Skeletal muscle cell (primary cell): ENCODE data around the gene TMCO4.

ENCODE experiments used
- DNase-seq: peaks from one replicate; pipeline ENCODE4 v3.0.0-alpha.2; 2010; ENCODE audit warnings: low read depth
- H3K4me3 ChIP-seq: 2 replicates; pipeline ENCODE4 v1.5.1; 2011; ENCODE audit warnings: low read depth, mild to moderate bottlenecking, control low read depth, low read length, moderate library complexity

Gene TMCO4

GRCh38 chr1:19731311-19731821 is 68.3 kb downstream of the TMCO4 start:
- H3K4me3 ChIP-seq, result no peak overlapping the region
- DNase-seq, result no peak

- no peak for DNase-seq
- H3K4me3 ChIP-seq, result no peak overlapping the region
These were observed 68.9 kb downstream of the TMCO4 start for GRCh38 chr1:19730793-19731192.

- no peak for DNase-seq
- no peak overlapping the region for H3K4me3 ChIP-seq
These were observed 69.5 kb downstream of the TMCO4 start for GRCh38 chr1:19730232-19730631.

DNA sequence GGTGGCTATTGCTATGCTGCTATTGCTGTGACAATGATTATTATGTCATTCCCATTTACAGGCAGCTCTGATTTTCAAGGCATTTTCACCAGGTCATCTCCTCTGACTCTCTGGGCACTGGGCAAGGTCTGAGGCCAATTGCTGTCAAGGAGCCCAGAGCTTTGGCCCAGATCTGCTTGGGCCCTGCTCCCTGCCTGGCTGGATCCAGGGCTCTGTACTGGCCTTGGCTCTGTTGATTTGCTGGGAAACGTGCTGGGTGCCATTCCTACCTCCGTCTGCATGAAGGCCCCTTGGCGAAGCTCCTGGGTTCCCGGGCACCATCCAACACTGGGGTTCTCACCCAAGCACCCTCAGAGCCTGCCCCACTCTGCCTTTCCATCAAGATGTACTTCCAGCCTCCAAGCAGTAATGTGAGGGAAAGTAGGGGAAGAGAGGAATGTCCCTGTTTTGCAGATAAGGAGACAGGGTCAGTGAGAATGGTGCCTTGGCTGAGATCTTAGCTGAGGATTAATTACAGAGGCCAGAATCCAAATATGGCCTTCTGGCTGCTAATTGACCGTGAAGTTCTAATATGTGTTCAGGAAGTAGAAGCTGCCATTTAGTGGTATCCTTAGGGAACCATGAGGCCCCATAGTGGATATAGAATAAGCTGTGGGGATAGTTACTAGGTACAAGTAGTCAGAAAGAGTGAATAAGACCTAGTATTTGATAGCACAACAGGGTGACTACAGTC is 71.1 kb downstream of the TMCO4 start:
- no peak for DNase-seq
- H3K4me3 ChIP-seq, result no peak overlapping the region

- no peak for DNase-seq
- H3K4me3 ChIP-seq, result no peak overlapping the region
These were observed 74.1 kb downstream of the TMCO4 start for GRCh38 chr1:19725606-19726005.

DNA sequence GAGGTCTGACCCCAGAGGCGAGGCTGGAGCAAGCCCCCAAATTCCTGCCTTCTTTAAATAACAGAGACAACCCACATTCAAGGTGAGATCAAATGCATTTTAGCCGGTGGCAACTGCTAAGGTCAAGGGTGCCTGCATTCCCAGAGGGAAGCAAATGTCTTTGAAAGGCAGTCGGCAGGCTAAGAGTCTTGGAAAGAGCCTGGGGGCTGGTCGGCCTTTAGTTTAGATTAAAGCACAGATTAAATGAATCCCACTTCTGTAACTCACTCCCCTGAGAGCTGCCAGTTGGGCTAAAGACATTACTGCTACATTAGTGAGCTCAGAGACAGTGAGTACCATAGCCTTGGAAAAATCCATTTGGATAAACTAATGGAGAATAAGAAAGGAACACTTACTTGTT is 75.8 kb downstream of the TMCO4 start:
- no peak for DNase-seq

DNA sequence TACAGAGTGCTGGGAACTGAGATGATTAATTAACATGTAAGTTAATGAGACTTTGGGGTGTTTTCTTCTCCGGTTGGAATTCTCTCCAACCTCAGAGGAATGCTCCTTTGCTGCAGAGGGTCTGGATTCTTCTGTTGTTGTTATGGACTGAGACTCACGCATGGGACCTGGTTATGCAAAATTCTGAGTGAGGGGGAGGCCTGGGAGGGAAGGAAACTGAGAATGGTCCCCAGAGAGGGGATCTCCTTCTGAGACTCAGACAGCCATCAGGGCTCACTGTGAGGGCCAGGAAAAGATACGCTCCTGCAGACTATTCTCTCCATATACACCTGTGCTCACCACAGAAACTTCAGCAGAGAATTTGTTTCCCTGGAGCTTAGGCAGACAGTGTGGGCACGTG is 78.7 kb downstream of the TMCO4 start:
- DNase-seq, result no peak
- H3K4me3 ChIP-seq, result no peak overlapping the region

More for the DNA sequence above, 75.8 kb downstream of the TMCO4 start:
- H3K4me3 ChIP-seq, result no peak overlapping the region

DNA sequence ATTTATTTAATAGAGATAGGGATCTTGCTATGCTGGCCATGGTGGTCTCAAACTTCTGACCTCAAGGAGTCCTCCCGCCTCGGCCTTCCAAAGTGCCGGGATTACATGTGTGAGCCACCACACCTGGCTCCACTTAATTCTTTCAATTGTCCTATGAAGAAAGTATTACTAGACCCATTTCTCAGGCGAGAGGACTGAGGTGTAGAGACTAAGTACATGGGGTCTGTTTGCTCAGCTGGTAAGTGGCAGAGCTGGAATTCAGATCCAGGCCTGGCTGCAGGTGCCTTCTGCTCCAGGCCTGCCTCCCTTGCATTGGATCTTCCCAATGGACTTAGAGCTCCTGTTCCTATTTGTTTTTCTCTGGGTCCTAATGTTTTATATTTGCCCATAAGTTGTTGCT is 79.5 kb downstream of the TMCO4 start:
- H3K4me3 ChIP-seq, result no peak overlapping the region
- DNase-seq, result no peak

DNA sequence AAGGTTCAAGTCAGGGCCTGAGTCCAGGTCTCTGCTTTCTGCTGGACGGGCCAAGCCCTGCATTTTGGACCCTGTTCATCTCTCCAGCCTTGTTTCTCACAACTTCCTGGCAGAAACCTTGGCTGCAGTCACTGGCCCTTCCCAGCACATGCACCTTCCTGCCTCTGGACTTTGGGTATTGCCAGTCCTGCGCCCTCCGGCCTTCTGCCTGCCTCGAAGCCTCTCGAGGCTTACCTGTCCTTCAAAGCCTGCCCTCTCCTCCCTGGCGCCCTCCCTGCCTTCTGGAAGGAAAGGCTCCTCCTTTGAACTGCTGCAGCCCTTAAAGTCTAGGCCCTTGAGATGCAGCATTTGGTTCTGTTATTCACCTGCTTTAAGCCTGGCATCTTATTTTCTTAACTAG is 82.2 kb downstream of the TMCO4 start:
- DNase-seq, result no peak

DNA sequence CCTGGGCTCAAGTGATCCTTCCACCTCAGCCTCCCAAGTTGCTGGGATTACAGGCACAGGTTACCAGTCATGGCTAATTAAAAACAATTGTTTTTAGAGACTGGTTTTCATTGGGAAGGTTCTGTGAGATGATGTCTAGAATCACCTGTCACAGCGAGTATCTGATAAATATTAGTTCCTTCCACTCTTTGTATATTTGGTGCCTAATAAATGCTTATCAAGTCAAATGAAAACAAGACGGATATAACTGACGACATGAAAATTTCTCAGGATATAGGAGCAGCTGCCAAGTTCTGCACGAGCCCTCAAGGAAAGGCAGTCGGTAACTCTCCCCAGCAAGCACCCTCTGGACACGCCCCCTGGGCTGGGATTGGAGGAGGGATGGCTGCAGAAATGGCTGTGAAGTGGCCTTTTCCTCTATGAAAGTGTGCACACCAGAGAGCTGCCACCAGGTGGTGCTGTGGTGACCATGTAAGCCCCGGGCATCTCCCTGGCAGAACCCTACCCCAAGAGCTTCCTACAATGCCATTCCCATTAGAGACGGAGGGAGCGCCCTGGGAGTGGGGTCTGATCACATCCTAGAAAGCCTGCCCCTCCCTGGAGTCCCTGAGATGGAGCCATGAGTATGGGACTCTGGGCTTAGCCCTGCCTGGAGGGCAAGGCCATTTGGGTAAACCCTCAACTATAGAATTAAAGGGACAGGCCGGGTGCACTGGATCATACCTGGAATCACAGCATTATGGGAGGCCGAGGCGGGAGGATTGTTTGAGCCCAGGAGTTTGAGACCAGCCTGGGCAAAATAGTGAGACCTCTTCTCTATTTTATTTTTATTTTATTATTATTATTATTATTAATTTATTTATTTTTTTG is 84.1 kb downstream of the TMCO4 start:
- peak; percentile 69 for DNase-seq
- no peak overlapping the region for H3K4me3 ChIP-seq

More for the DNA sequence above, 82.2 kb downstream of the TMCO4 start:
- H3K4me3 ChIP-seq, result no peak overlapping the region

DNA sequence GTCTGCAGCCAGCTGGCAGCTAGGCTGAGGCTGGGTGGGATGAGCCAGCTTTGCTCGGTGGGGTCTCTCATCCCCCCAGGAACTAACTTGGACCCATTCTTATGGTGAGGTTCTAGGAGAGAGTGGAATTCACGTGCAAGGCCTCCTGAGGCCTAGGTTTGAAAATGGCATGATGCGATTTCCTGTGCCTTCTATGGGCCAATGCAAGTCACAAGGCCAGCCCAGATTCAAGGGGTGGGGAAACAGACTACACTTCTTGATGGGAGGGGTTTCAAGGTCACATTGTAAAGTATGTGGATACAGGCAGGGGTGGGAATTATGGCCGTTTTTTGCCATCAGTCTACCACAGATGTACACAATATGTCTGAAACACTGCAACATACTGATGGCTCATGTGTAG is 86.8 kb downstream of the TMCO4 start:
- no peak overlapping the region for H3K4me3 ChIP-seq
- DNase-seq, result no peak

DNA sequence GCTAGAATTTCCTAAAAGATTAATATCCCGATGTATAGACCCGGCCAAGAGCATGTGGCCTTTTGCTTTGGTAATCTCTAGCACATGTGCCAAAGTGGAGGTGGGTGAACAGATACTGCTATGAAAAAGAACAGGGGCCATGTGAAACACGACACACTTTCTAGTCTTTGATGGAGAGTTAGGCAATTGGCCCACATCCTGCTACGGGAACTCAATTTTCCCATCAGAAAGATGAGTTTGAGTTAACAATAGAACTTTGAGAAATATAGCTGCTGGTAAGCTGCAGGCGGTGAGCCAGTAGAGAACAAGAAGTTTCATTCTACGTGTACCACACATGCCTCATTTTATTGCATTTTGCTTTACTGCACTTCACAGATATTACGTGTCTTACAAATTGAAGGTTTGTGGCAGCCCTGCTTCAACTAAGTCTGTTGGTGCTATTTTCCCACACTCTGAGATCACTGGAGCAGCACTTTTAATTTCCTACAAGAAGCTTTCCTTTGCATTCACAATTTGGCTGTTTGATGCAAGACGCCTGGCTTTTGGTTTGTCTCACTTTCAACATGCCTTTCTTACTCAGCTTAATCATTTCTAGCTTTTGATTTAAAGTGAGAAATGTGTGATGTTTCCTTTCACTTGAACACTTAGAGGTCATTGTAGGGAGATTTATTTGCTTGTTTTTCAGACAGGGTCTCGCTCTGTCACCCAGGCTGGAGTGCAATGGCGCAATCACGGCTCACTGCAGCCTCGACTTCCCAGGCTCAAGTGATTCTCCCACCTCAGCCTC is 88.7 kb downstream of the TMCO4 start:
- no peak overlapping the region for H3K4me3 ChIP-seq
- DNase-seq, result peak; percentile 29

DNA sequence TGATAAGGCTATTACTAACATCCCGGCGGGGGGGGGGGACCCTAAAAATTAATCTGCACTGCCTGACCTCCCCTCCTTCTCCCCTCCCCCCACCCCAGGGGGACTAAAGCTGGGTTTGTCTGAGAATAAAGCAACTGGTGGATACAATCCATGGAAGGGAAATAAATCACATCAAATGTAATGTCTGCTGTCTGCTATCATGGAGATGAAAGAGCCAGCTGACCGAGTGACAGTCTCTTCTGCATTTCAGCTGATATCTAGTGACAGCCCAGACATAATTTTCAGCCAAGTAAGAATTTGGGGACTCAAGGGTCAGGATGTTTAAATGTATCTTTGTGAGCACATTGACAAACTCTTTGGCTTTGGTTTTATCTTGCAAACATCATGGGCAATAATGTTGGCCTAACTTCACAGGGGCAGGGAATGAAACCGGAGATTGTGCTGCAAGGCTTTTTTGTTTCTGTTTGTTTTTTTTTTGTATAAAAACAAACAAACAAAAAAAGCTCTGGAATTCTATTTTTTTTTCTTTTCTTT is 90.4 kb downstream of the TMCO4 start:
- H3K4me3 ChIP-seq, result no peak overlapping the region
- no peak for DNase-seq

DNA sequence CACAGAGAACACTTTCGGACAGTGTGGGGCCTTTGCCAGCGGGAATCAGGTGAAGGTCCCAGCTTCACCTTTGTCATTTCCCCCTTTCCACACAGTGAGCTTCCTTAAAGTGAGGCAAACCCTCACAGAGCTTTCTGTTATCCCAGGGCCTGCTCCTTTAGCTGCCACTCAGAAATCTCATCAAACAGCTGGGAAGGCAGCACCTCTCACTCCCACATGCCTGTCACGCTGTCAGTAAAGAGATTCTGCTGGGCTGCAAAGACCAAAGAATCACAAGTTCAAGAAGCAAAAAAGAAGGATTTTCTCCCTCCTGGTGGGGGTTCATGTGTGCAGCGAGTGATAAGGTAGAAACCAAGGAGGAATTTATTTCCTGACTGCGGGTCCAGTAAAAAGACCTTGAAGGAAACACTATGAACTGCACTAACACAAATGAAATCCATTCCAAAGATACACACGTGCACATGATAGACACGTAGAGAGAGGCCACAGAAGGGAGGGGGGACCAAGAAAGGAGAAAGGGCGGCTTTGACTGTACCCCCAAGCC is 91.1 kb downstream of the TMCO4 start:
- no peak overlapping the region for H3K4me3 ChIP-seq
- DNase-seq, result no peak

DNA sequence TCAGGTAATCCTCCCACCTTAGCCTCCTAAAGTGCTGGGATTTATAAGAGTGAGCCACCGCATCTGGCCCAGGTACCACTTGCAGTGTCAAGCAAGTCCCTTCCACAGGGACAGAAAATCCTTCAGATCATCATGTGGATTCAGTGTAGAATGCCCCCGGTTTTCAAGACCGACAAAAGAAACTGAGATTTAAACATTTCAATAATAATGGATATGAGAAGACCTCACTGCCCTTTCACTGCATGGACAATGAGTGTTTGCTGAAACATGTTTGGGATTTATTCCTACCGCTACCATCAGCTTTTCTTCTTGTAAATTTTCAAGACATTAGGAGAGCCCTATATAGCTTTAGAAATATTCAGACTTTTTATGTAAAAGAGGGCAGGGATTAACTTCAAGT is 93.6 kb downstream of the TMCO4 start:
- DNase-seq, result no peak
- no peak overlapping the region for H3K4me3 ChIP-seq

DNA sequence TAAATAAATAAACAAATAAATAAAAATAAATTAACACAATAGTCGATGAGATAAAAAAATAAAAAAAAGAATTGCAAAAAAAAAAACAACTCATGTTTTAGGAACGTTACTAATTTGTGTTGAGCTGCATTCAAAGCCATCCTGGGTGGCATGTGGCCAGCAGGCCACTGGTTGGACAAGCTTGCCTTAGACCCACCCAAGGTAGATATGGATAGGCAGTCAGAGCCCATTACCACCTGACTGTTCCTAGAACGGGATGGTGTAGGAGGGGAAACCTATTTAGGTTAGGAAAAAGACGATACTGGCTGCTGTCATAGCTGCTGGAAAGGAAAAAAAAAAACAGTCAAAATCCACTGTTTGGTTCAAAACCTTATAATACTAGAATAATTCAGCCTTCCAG is 94.3 kb downstream of the TMCO4 start:
- H3K4me3 ChIP-seq, result no peak overlapping the region
- no peak for DNase-seq

DNA sequence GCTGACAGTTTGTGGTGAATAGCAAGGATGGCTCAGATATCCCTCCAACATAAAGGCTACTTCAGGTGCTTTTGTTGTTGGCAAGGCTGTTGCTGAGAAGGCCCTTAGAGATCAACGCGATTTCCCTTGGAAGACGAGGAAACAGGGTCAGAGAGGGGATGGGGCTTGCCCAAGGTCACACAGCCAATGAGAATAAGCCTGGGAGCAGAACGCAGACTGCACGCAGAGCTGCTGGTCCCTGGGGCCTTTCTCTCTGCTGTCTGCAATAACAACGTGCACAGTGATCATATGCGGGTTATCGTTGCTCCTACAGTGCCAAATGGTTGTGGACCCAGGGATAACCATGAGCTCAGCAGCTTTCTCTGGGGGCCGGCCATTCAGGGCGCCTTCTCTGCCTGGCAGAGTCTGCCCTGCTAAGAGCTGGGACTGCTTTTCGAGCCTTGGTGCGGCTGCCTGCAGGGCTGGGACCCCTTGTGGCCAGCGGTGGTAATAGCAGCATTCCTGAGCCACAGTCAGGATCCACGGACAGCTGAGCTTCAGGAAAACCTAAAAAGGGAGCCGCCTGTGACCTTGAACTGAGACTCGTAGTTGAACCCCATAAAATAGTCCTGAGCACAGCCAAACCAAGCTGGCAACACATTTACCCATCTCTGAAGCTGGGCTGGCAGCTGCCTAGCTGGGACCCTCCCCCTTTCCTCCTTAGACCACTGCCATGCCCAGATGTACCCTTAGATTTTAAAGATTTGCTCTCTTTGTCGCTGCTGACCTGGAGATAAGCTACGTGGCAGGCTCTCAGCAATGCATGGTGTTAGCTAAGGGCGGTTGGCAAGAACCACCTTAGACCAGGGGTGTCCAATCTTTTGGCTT is 95.2 kb downstream of the TMCO4 start:
- H3K4me3 ChIP-seq, result peak overlapping the region; percentile 14
- DNase-seq, result peak; percentile 25

- DNase-seq, result no peak
- no peak overlapping the region for H3K4me3 ChIP-seq
These were observed 96.4 kb downstream of the TMCO4 start for GRCh38 chr1:19703280-19703679.
